H9 (cell line): Measurements from ENCODE around the gene ATG13. TPM values are rescaled to one million over a fixed set of nuclear protein-coding genes. Genes with fewer than 3 reads are reported as not detected.

Experiments
- DNase-seq: peaks from one replicate; pipeline ENCODE4 v3.0.0-alpha.2; 2017
- H2AFZ ChIP-seq: one replicate; pipeline ENCODE4 v1.6.1; 2013; ENCODE audit warnings: mild to moderate bottlenecking, low read length, control low read depth, moderate library complexity
- H2AK5ac ChIP-seq: 2 replicates; pipeline ENCODE4 v1.6.1; 2013; ENCODE audit warnings: low read length, control low read depth, mixed read lengths; ENCODE audit not compliant: insufficient read length
- H2BK120ac ChIP-seq: one replicate; pipeline ENCODE4 v1.6.1; 2013; ENCODE audit warnings: low read depth, mild to moderate bottlenecking, low read length, control low read depth, inconsistent platforms; ENCODE audit not compliant: poor library complexity, severe bottlenecking
- H2BK12ac ChIP-seq: 2 replicates; pipeline ENCODE4 v1.6.1; 2013; ENCODE audit warnings: low read length, control low read depth, mixed read lengths, low read depth; ENCODE audit not compliant: insufficient read length
- H2BK15ac ChIP-seq: 2 replicates; pipeline ENCODE4 v1.6.1; 2013; ENCODE audit warnings: low read depth, low read length, control low read depth
- H2BK20ac ChIP-seq: one replicate; pipeline ENCODE4 v1.6.1; 2013; ENCODE audit warnings: low read depth, mild to moderate bottlenecking, low read length, control low read depth, inconsistent platforms; ENCODE audit not compliant: poor library complexity, severe bottlenecking
- H2BK5ac ChIP-seq: 2 replicates; pipeline ENCODE4 v1.6.1; 2013; ENCODE audit warnings: low read length, control low read depth, mixed read lengths; ENCODE audit not compliant: insufficient read length
- H3K14ac ChIP-seq: 2 replicates; pipeline ENCODE4 v1.6.1; 2013; ENCODE audit warnings: low read length, control low read depth; ENCODE audit not compliant: insufficient read depth
- H3K18ac ChIP-seq: 2 replicates; pipeline ENCODE4 v1.6.1; 2013; ENCODE audit warnings: low read depth, mild to moderate bottlenecking, mixed read lengths, low read length, control low read depth; ENCODE audit not compliant: insufficient read length
- H3K23ac ChIP-seq: 2 replicates; pipeline ENCODE4 v1.6.1; 2013; ENCODE audit warnings: low read length, control low read depth, mixed read lengths, low read depth; ENCODE audit not compliant: insufficient read length
- H3K23me2 ChIP-seq: 2 replicates; pipeline ENCODE4 v1.6.1; 2013; ENCODE audit warnings: low read depth, mild to moderate bottlenecking, mixed read lengths, low read length, control low read depth; ENCODE audit not compliant: insufficient read length, poor library complexity, severe bottlenecking
- H3K27ac ChIP-seq: 2 replicates; pipeline ENCODE4 v1.5.1; 2013; ENCODE audit warnings: low read length, control low read depth, mixed read lengths, low read depth; ENCODE audit not compliant: insufficient read length
- H3K27me3 ChIP-seq: 2 replicates; pipeline ENCODE4 v1.6.1; 2013; ENCODE audit warnings: low read length, control low read depth, inconsistent platforms; ENCODE audit not compliant: insufficient read depth
- H3K4ac ChIP-seq: 2 replicates; pipeline ENCODE4 v1.6.1; 2013; ENCODE audit warnings: low read depth, mild to moderate bottlenecking, control low read depth, inconsistent platforms, low read length, moderate library complexity
- H3K4me1 ChIP-seq: 2 replicates; pipeline ENCODE4 v1.6.1; 2013; ENCODE audit warnings: low read length, control low read depth, inconsistent platforms; ENCODE audit not compliant: insufficient read depth
- H3K4me2 ChIP-seq: 2 replicates; pipeline ENCODE4 v1.6.1; 2013; ENCODE audit warnings: low read length, control low read depth, mixed read lengths; ENCODE audit not compliant: insufficient read length, insufficient read depth
- H3K56ac ChIP-seq: 2 replicates; pipeline ENCODE4 v1.6.1; 2013; ENCODE audit warnings: low read depth, mild to moderate bottlenecking, mixed read lengths, low read length, control low read depth; ENCODE audit not compliant: insufficient read length
- H3K79me1 ChIP-seq: 2 replicates; pipeline ENCODE4 v1.6.1; 2013; ENCODE audit warnings: low read depth, mild to moderate bottlenecking, moderate library complexity, low read length, control low read depth, inconsistent platforms; ENCODE audit not compliant: insufficient read depth, poor library complexity, severe bottlenecking
- H3K79me2 ChIP-seq: 2 replicates; pipeline ENCODE4 v1.6.1; 2013; ENCODE audit warnings: low read length, control low read depth, inconsistent platforms; ENCODE audit not compliant: insufficient read depth
- H3K9ac ChIP-seq: 2 replicates; pipeline ENCODE4 v1.6.1; 2013; ENCODE audit warnings: low read length, control low read depth, mixed read lengths; ENCODE audit not compliant: insufficient read length; ENCODE audit errors: extremely low read depth
- H3K9me3 ChIP-seq: one replicate; pipeline ENCODE4 v1.6.1; 2013; ENCODE audit warnings: low read depth, low read length, inconsistent platforms; ENCODE audit not compliant: control insufficient read depth
- H3T11ph ChIP-seq: one replicate; pipeline ENCODE4 v1.6.1; 2013; ENCODE audit warnings: mild to moderate bottlenecking, low read length, control low read depth, inconsistent platforms
- H4K20me1 ChIP-seq: one replicate; pipeline ENCODE4 v1.6.1; 2013; ENCODE audit not compliant: control insufficient read depth, insufficient read length, insufficient read depth
- H4K5ac ChIP-seq: 2 replicates; pipeline ENCODE4 v1.6.1; 2013; ENCODE audit warnings: low read depth, mild to moderate bottlenecking, mixed read lengths, low read length, control low read depth; ENCODE audit not compliant: insufficient read length
- H4K8ac ChIP-seq: replicated peaks from 2 replicates; pipeline ENCODE4 v1.6.1; 2013; ENCODE audit warnings: low read length, control low read depth, mixed read lengths, low read depth; ENCODE audit not compliant: insufficient read length
- H4K91ac ChIP-seq: 2 replicates; pipeline ENCODE4 v1.6.1; 2013; ENCODE audit warnings: low read depth, mild to moderate bottlenecking, moderate library complexity, mixed read lengths, low read length, control low read depth; ENCODE audit not compliant: insufficient read length
- H3K27ac Mint-ChIP-seq, 3 experiments: 2 replicates in 2 of 3; 3 replicates in 1 of 3; pipeline ENCODE4 v1.8.0; 2020 to 2021; ENCODE audit warnings: mixed read lengths in 3 of 3, mild to moderate bottlenecking in 1 of 3, moderate library complexity in 1 of 3
- H3K27me3 Mint-ChIP-seq: 2 replicates; pipeline ENCODE4 v1.8.0; 2021; ENCODE audit warnings: low read depth, mild to moderate bottlenecking, moderate library complexity, mixed read lengths
- H3K36me3 Mint-ChIP-seq, 3 experiments: 2 replicates in 2 of 3; 3 replicates in 1 of 3; pipeline ENCODE4 v1.8.0; 2020 to 2021; ENCODE audit warnings: low read depth in 3 of 3, mixed read lengths in 3 of 3; ENCODE audit not compliant: insufficient read depth in 1 of 3
- H3K4me1 Mint-ChIP-seq, 2 experiments: 2 replicates each; pipeline ENCODE4 v1.8.0; 2020; ENCODE audit warnings: mixed read lengths in 2 of 2
- H3K4me3 Mint-ChIP-seq, 2 experiments: 2 replicates in 1 of 2; 3 replicates in 1 of 2; pipeline ENCODE4 v1.8.0; 2020 to 2021; ENCODE audit warnings: mild to moderate bottlenecking in 2 of 2, mixed read lengths in 2 of 2, moderate library complexity in 1 of 2
- H3K9me3 Mint-ChIP-seq, 2 experiments: 2 replicates in 1 of 2; 3 replicates in 1 of 2; pipeline ENCODE4 v1.8.0; 2020; ENCODE audit warnings: mild to moderate bottlenecking in 2 of 2, mixed read lengths in 2 of 2, moderate library complexity in 1 of 2
- CTCF ChIP-seq: fragments of 200-600 bp; sonication (generic); conservative IDR thresholded peaks from 3 replicates; pipeline ENCODE4 v1.8.0; 2021; ENCODE audit warnings: antibody characterized with exemption, mild to moderate bottlenecking
- WGBS: extraction: QIAGEN DNeasy Blood & Tissue Kit; methylation state at CpG from one replicate; pipeline ENCODE4 v1.1.7; 2013; ENCODE audit warnings: missing lambda C conversion rate, low lambda C conversion rate, mixed read lengths; ENCODE audit not compliant: insufficient read length; ENCODE audit errors: extremely low coverage; 5-methylcytosine and 5-hydroxymethylcytosine counted together
- total RNA-seq: library from RNA; stranded (reverse); gene quantifications from 2 replicates; pipeline ENCODE4 v1.2.1, GENCODE V29; 2021

The ATG13 gene
- total RNA-seq, 1 experiment from 2014 or later = 79.1 TPM

GRCh38 chr11:46594785-46595184, 22.6 kb upstream of the ATG13 start:
- no peak overlapping the region for H2AFZ ChIP-seq
- Mint-ChIP-seq H3K27ac (no peak overlapping the region; a peak in 1 of 7 replicates), H3K27me3 (no peaks in the 10 kb centered on the region), H3K4me1 (peaks cover 17 to 18% of the 10 kb centered on the region in 2 experiments), H3K4me3 (no peak overlapping the region), H3K9me3 (no peaks in the 10 kb centered on the region), H3K36me3 (no peaks in the 10 kb centered on the region; a peak in 1 of 7 replicates)
- H3K18ac ChIP-seq = no peak overlapping the region
- H3K23ac ChIP-seq = no peak overlapping the region
- H3K4ac ChIP-seq = no peak overlapping the region
- H4K5ac ChIP-seq = no peak overlapping the region
- H3K79me2 ChIP-seq = peaks cover 13% of the 10 kb centered on the region; the same call in 1 of the 2 replicates
- peaks cover 2% of the 10 kb centered on the region for H3K79me1 ChIP-seq
- no peak overlapping the region for H3K56ac ChIP-seq
- no peak overlapping the region for H3K4me2 ChIP-seq
- no peak overlapping the region for H2BK15ac ChIP-seq
- H2BK5ac ChIP-seq = no peak overlapping the region
- no peak overlapping the region for H2BK20ac ChIP-seq
- no CpG with 5 or more reads among the region's 10 CpGs for whole genome bisulfite sequencing
- H4K20me1 ChIP-seq = no peaks in the 10 kb centered on the region
- no peak overlapping the region for H2BK120ac ChIP-seq
- H3K27me3 ChIP-seq = no peaks in the 10 kb centered on the region
- no peak overlapping the region for H3K14ac ChIP-seq
- H3K23me2 ChIP-seq = peaks cover 5% of the 10 kb centered on the region
- H4K91ac ChIP-seq = no peak overlapping the region
- no peak overlapping the region for H2BK12ac ChIP-seq
- DNase-seq = no peak
- H3K9me3 ChIP-seq = no peaks in the 10 kb centered on the region
- H3K4me1 ChIP-seq = no peaks in the 10 kb centered on the region
- no peak overlapping the region for H3K27ac ChIP-seq
- H3K9ac ChIP-seq = no peak overlapping the region
- no peak overlapping the region for H3T11ph ChIP-seq
- no peak for TF ChIP-seq CTCF
- H4K8ac ChIP-seq = no peak overlapping the region
- no peak overlapping the region for H2AK5ac ChIP-seq
